SJSA1 (cell line): ENCODE measurements around the gene IL1RAP. TPM values are rescaled to one million over a fixed set of nuclear protein-coding genes. Genes with fewer than 3 reads are reported as not detected.

ENCODE experiments used
- DNase-seq, 2 experiments: peaks; one replicate each; pipeline ENCODE4 v3.0.0-alpha.2; 2015 to 2020; ENCODE audit warnings: low spot score in 2 of 2, low read depth in 1 of 2
- H3K27ac ChIP-seq: fragments of 250-450 bp; sonication (Bioruptor Pico); 2 replicates; pipeline ENCODE4 v1.5.1; 2020; ENCODE audit warnings: mild to moderate bottlenecking, moderate library complexity
- H3K27me3 ChIP-seq: fragments of 250-450 bp; sonication (Bioruptor Pico); replicated peaks from 2 replicates; pipeline ENCODE4 v1.5.1; 2020; ENCODE audit warnings: mild to moderate bottlenecking, moderate library complexity
- H3K36me3 ChIP-seq: fragments of 250-450 bp; sonication (Bioruptor Pico); 2 replicates; pipeline ENCODE4 v1.5.1; 2020; ENCODE audit warnings: mild to moderate bottlenecking
- H3K4me1 ChIP-seq: fragments of 250-450 bp; sonication (Bioruptor Pico); replicated peaks from 2 replicates; pipeline ENCODE4 v1.6.1; 2021; ENCODE audit warnings: mild to moderate bottlenecking
- H3K4me3 ChIP-seq: fragments of 250-450 bp; sonication (Bioruptor Pico); 2 replicates; pipeline ENCODE4 v1.5.1; 2020; ENCODE audit warnings: mild to moderate bottlenecking
- H3K9me3 ChIP-seq: fragments of 250-450 bp; sonication (Bioruptor Pico); replicated peaks from 2 replicates; pipeline ENCODE4 v1.5.1; 2020; ENCODE audit warnings: mild to moderate bottlenecking
- total RNA-seq: library from RNA; depleted of rRNA; stranded (reverse); fragments of >200 nt; shearing (Covaris generic); gene quantifications from 2 replicates; pipeline ENCODE4 v1.2.3, GENCODE V29; 2014

The IL1RAP gene
- total RNA-seq, 1 experiment from 2014 or later, result 29.6 TPM

- H3K27me3 ChIP-seq, result no peaks in the 10 kb centered on the region
- H3K27ac ChIP-seq, result no peak overlapping the region
- no peak overlapping the region for H3K4me3 ChIP-seq
- peaks cover 9% of the 10 kb centered on the region for H3K4me1 ChIP-seq
- H3K9me3 ChIP-seq, result no peaks in the 10 kb centered on the region
- no peak for DNase-seq
- no peaks in the 10 kb centered on the region for H3K36me3 ChIP-seq
These were observed 25.6 kb downstream of the IL1RAP start for GRCh38 chr3:190539526-190539925.

GRCh38 chr3:190541008-190541407, 27.1 kb downstream of the IL1RAP start:
- H3K4me1 ChIP-seq, result no peaks in the 10 kb centered on the region
- H3K4me3 ChIP-seq, result no peak overlapping the region
- H3K9me3 ChIP-seq, result no peaks in the 10 kb centered on the region
- H3K27ac ChIP-seq, result no peak overlapping the region
- no peak for DNase-seq
- no peaks in the 10 kb centered on the region for H3K36me3 ChIP-seq
- H3K27me3 ChIP-seq, result no peaks in the 10 kb centered on the region

GRCh38 chr3:190541560-190541959, 27.7 kb downstream of the IL1RAP start:
- Histone ChIP-seq H3K9me3 (no peaks in the 10 kb centered on the region), H3K27me3 (no peaks in the 10 kb centered on the region), H3K4me3 (no peak overlapping the region), H3K27ac (no peak overlapping the region), H3K36me3 (no peaks in the 10 kb centered on the region; the same call in 1 of the 2 replicates), H3K4me1 (no peaks in the 10 kb centered on the region)
- DNase-seq, result no peak

- Histone ChIP-seq H3K4me3 (no peak overlapping the region), H3K27ac (no peak overlapping the region), H3K4me1 (no peaks in the 10 kb centered on the region), H3K27me3 (no peaks in the 10 kb centered on the region), H3K36me3 (no peaks in the 10 kb centered on the region; the same call in 1 of the 2 replicates), H3K9me3 (0 out of 2 replicates have a peak, but pooled peaks cover 2% of the 10 kb centered on the region)
- DNase-seq, result no peak
These were observed 29.0 kb downstream of the IL1RAP start for GRCh38 chr3:190542846-190543245.

GRCh38 chr3:190543671-190544070, 29.8 kb downstream of the IL1RAP start:
- Histone ChIP-seq H3K27me3 (no peaks in the 10 kb centered on the region), H3K4me1 (no peaks in the 10 kb centered on the region), H3K36me3 (no peaks in the 10 kb centered on the region; the same call in 1 of the 2 replicates), H3K27ac (no peak overlapping the region), H3K4me3 (no peak overlapping the region), H3K9me3 (0 out of 2 replicates have a peak, but pooled peaks cover 2% of the 10 kb centered on the region)
- no peak for DNase-seq

- H3K36me3 ChIP-seq, result no peaks in the 10 kb centered on the region; the same call in 1 of the 2 replicates
- no peaks in the 10 kb centered on the region for H3K4me1 ChIP-seq
- no peak for DNase-seq
- no peak overlapping the region for H3K27ac ChIP-seq
- H3K4me3 ChIP-seq, result no peak overlapping the region
- H3K9me3 ChIP-seq, result 0 out of 2 replicates have a peak, but pooled peaks cover 2% of the 10 kb centered on the region
- no peaks in the 10 kb centered on the region for H3K27me3 ChIP-seq
These were observed 31.3 kb downstream of the IL1RAP start for GRCh38 chr3:190545191-190545590.

- H3K9me3 ChIP-seq, result 0 out of 2 replicates have a peak, but pooled peaks cover 2% of the 10 kb centered on the region
- no peak for DNase-seq
- H3K36me3 ChIP-seq, result no peaks in the 10 kb centered on the region; the same call in 1 of the 2 replicates
- no peaks in the 10 kb centered on the region for H3K4me1 ChIP-seq
- no peak overlapping the region for H3K4me3 ChIP-seq
- no peaks in the 10 kb centered on the region for H3K27me3 ChIP-seq
- no peak overlapping the region for H3K27ac ChIP-seq
These were observed 33.1 kb downstream of the IL1RAP start for GRCh38 chr3:190546881-190547510.

GRCh38 chr3:190548031-190548656, 34.3 kb downstream of the IL1RAP start:
- Histone ChIP-seq H3K36me3 (no peaks in the 10 kb centered on the region; the same call in 1 of the 2 replicates), H3K27ac (no peak overlapping the region), H3K4me1 (no peaks in the 10 kb centered on the region), H3K4me3 (no peak overlapping the region), H3K9me3 (0 out of 2 replicates have a peak, but pooled peaks cover 2% of the 10 kb centered on the region), H3K27me3 (no peaks in the 10 kb centered on the region)
- no peak for DNase-seq

- Histone ChIP-seq H3K4me3 (no peak overlapping the region), H3K36me3 (0 out of 2 replicates have a peak, but pooled peaks cover 4% of the 10 kb centered on the region), H3K27me3 (no peaks in the 10 kb centered on the region), H3K9me3 (no peaks in the 10 kb centered on the region), H3K4me1 (no peaks in the 10 kb centered on the region), H3K27ac (no peak overlapping the region)
- DNase-seq, result no peak
These were observed 38.1 kb downstream of the IL1RAP start for GRCh38 chr3:190552021-190552420.

- H3K36me3 ChIP-seq, result peaks cover 9% of the 10 kb centered on the region; the same call in 1 of the 2 replicates
These were observed 39.3 kb downstream of the IL1RAP start for GRCh38 chr3:190552969-190553759.

GRCh38 chr3:190554197-190554596, 40.3 kb downstream of the IL1RAP start:
- Histone ChIP-seq H3K4me1 (no peaks in the 10 kb centered on the region), H3K27me3 (no peaks in the 10 kb centered on the region), H3K27ac (no peak overlapping the region), H3K36me3 (peaks cover 9% of the 10 kb centered on the region; the same call in 1 of the 2 replicates), H3K4me3 (no peak overlapping the region), H3K9me3 (no peaks in the 10 kb centered on the region)
- no peak for DNase-seq

More at GRCh38 chr3:190552969-190553759, 39.3 kb downstream of the IL1RAP start:
- Histone ChIP-seq H3K9me3 (no peaks in the 10 kb centered on the region), H3K27me3 (no peaks in the 10 kb centered on the region), H3K4me1 (no peaks in the 10 kb centered on the region), H3K27ac (no peak overlapping the region), H3K4me3 (no peak overlapping the region)
- DNase-seq, result no peak

- Histone ChIP-seq H3K9me3 (no peaks in the 10 kb centered on the region), H3K36me3 (peaks cover 9% of the 10 kb centered on the region; the same call in 1 of the 2 replicates), H3K27me3 (no peaks in the 10 kb centered on the region), H3K4me3 (no peak overlapping the region), H3K4me1 (no peaks in the 10 kb centered on the region), H3K27ac (no peak overlapping the region)
- DNase-seq, result no peak
These were observed 42.5 kb downstream of the IL1RAP start for GRCh38 chr3:190556351-190556750.

- H3K4me1 ChIP-seq, result no peaks in the 10 kb centered on the region
- no peak overlapping the region for H3K27ac ChIP-seq
- H3K4me3 ChIP-seq, result no peak overlapping the region
- H3K36me3 ChIP-seq, result peaks cover 9% of the 10 kb centered on the region; the same call in 1 of the 2 replicates
- H3K9me3 ChIP-seq, result no peaks in the 10 kb centered on the region
- no peak for DNase-seq
- H3K27me3 ChIP-seq, result no peaks in the 10 kb centered on the region
These were observed 43.4 kb downstream of the IL1RAP start for GRCh38 chr3:190557296-190557695.
